ENCODE measurements around the gene ZDHHC14.

- TF ChIP-seq ZFP36 (IDR thresholded peaks at IDR 0.05; ENCODE audit: borderline replicate concordance, partially characterized antibody) = no peak
- no peak for TF ChIP-seq EP300 (IDR thresholded peaks at IDR 0.05)
- TF ChIP-seq MAZ (IDR thresholded peaks at IDR 0.05; ENCODE audit: borderline replicate concordance, low read depth, low read length) = no peak
- TF ChIP-seq CTCF (IDR thresholded peaks at IDR 0.05) = no peak
- TF ChIP-seq JUNB (IDR thresholded peaks at IDR 0.05) = no peak
- TF ChIP-seq POLR2A (IDR thresholded peaks at IDR 0.05; ENCODE audit: low read length) = no peak
Observed at GRCh38 chr6:157634546-157634945, 253.6 kb downstream of the ZDHHC14 start.

Measured in A549 (cell line).